CD4-positive, alpha-beta T cell treated with Interleukin-4 for 1 hour (primary cell): ENCODE results near the gene PALM.
"Not testable (repeated sequence)": the region's sequence is repeated elsewhere in the genome, so short reads cannot be mapped to it uniquely, and the experiment has no call there.

Experiments used
- DNase-seq, 2 donors: peaks; one replicate each; pipeline ENCODE4 v3.0.0-alpha.2; 2020 to 2022

Gene PALM

GRCh38 chr19:709196-709964, 645 bp downstream of the PALM start:
- DNase-seq = no peak

- no peak for DNase-seq
Observed at GRCh38 chr19:709965-710571, 1.3 kb downstream of the PALM start.

- DNase-seq = no peak
Observed at GRCh38 chr19:710767-711166, 2.0 kb downstream of the PALM start.

GRCh38 chr19:711254-711653, 2.5 kb downstream of the PALM start:
- DNase-seq = no peak

- DNase-seq = no peak
Observed at GRCh38 chr19:715347-715746, 6.6 kb downstream of the PALM start.

- DNase-seq = no peak
Observed at GRCh38 chr19:718251-718951, 9.7 kb downstream of the PALM start.

GRCh38 chr19:718991-719512, 10.3 kb downstream of the PALM start:
- DNase-seq = no peak

- no peak for DNase-seq
Observed at GRCh38 chr19:719636-720344, 11.1 kb downstream of the PALM start.

- no peak for DNase-seq
Observed at GRCh38 chr19:720345-721160, 11.8 kb downstream of the PALM start.

- DNase-seq = no peak
Observed at GRCh38 chr19:722553-723101, 13.9 kb downstream of the PALM start.

- DNase-seq = no peak
Observed at GRCh38 chr19:723247-723646, 14.5 kb downstream of the PALM start.

- no peak for DNase-seq
Observed at GRCh38 chr19:723714-724113, 15.0 kb downstream of the PALM start.

GRCh38 chr19:725461-726089, 16.8 kb downstream of the PALM start:
- DNase-seq = no peak

GRCh38 chr19:726993-727956, 18.5 kb downstream of the PALM start:
- DNase-seq = no peak

GRCh38 chr19:728011-728410, 19.3 kb downstream of the PALM start:
- no peak for DNase-seq

GRCh38 chr19:729564-729963, 20.8 kb downstream of the PALM start:
- DNase-seq = not testable (repeated sequence)

GRCh38 chr19:729965-730668, 21.4 kb downstream of the PALM start:
- DNase-seq = no peak

GRCh38 chr19:731000-731399, 22.3 kb downstream of the PALM start:
- no peak for DNase-seq
